HG02973 (cell line): ENCODE results near the gene ABCA7.

Source experiments
- ATAC-seq: cut with Tn5 transposase; IDR thresholded peaks from one replicate; pipeline ENCODE4 v1.9.1; 2021; ENCODE audit warnings: moderate library complexity; ENCODE audit not compliant: unreplicated experiment

Gene ABCA7

DNA sequence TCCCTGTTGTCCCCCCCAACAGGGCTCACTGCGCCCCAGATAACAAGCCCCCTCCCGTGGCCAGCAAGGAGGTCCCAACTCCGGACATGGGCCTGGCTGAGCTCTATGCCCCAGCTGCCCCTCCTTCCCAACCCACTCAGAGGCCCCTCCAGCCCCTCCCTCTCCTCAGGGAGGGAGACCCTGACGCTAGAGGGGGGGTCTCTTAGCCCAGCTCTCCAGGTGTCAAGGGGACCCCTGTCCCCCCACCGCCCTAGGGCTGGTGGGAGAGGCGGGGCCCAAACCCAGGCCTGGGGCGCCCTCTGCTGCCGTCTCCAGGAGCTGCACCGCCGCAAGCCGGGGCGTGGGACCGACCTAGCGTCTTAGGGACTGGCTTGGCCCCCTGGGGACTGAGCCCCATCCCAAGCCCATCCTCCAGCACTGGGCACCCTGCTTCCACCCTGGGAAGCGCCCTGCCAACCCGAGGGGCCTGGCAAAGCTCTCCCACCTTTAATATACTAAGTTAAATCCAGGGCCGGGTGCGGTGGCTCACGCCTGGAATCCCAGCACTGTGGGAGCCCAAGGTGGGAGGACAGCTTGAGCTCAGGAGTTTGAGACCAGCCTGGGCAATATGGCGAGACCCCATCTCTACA, 38.3 kb upstream of the ABCA7 start:
- ATAC-seq, result no peak

GRCh38 chr19:1002600-1002999, 37.3 kb upstream of the ABCA7 start:
- no peak for ATAC-seq

DNA sequence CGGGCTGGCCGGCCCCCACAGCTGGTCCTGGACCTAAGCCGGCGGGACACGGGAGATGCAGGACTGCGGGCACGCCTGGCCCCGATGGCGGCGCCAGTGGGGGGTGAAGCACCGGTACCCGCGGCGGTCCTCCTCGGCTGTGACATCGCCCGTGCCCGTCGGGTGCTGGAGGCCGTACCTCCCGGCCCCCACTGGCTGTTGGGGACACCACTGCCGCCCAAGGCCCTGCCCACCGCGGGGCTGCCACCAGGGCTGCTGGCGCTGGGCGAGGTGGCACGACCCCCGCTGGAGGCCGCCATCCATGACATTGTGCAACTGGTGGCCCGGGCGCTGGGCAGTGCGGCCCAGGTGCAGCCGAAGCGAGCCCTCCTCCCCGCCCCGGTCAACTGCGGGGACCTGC, 36.6 kb upstream of the ABCA7 start:
- no peak for ATAC-seq

DNA sequence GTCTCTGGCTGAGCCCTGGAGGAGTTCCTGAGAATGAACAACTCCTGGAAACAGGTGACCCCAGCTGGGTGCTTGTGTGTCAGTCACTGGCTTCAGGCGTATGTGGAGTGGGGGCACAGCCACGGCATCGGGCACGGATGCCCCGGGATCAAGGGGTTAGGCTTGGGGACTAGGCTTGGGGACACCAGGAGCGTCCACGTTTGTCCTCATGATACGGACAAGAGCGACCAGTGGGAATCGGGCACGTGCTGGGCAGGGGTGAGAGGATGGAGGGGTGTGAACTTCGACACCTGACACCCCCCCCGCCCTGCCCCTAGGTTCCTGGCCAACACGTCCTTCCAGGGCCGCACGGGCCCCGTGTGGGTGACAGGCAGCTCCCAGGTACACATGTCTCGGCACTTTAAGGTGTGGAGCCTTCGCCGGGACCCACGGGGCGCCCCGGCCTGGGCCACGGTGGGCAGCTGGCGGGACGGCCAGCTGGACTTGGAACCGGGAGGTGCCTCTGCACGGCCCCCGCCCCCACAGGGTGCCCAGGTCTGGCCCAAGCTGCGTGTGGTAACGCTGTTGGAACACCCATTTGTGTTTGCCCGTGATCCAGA, 35.6 kb upstream of the ABCA7 start:
- no peak for ATAC-seq

DNA sequence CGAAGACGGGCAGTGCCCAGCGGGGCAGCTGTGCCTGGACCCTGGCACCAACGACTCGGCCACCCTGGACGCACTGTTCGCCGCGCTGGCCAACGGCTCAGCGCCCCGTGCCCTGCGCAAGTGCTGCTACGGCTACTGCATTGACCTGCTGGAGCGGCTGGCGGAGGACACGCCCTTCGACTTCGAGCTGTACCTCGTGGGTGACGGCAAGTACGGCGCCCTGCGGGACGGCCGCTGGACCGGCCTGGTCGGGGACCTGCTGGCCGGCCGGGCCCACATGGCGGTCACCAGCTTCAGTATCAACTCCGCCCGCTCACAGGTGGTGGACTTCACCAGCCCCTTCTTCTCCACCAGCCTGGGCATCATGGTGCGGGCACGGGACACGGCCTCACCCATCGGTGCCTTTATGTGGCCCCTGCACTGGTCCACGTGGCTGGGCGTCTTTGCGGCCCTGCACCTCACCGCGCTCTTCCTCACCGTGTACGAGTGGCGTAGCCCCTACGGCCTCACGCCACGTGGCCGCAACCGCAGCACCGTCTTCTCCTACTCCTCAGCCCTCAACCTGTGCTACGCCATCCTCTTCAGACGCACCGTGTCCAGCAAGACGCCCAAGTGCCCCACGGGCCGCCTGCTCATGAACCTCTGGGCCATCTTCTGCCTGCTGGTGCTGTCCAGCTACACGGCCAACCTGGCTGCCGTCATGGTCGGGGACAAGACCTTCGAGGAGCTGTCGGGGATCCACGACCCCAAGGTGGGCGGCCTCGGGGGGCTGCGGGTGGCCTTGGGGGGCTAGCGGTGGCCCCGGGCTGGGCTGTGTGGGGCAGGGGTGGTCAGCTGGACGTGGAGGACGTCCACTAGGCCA, 34.9 kb upstream of the ABCA7 start:
- no peak for ATAC-seq

GRCh38 chr19:1006711-1007398, 33.1 kb upstream of the ABCA7 start:
- ATAC-seq, result no peak

- ATAC-seq, result no peak
These were observed 32.3 kb upstream of the ABCA7 start for GRCh38 chr19:1007399-1008251.

- no peak for ATAC-seq
These were observed 31.5 kb upstream of the ABCA7 start for GRCh38 chr19:1008268-1009040.

- no peak for ATAC-seq
These were observed 30.6 kb upstream of the ABCA7 start for GRCh38 chr19:1009041-1009980.

- ATAC-seq, result no peak
These were observed 29.8 kb upstream of the ABCA7 start for GRCh38 chr19:1009981-1010538.

- no peak for ATAC-seq
These were observed 29.1 kb upstream of the ABCA7 start for GRCh38 chr19:1010586-1011510.

DNA sequence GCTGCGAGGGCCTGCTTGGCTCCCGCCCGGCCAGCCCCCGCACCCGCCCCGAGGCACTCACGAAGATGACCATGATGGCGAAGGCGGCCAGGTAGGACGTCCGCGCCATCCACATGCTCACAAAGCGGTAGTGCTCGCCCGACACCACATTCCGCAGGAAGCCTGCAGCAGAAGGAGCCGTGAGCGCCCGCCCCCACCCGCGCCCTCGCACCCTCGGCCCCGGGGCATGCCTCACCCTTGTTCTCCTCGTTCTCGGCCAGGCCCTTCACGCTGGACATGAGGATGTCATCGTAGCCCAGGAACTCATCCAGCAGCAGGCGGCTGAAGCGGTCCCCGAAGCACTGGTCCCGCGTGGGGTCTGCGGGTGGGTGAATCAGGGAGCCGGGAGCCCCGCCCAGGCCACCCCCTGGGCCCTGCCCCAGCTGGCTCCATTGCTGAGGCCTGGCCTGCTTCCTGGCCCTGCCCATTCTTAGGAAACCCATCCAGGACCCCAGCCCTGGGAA, 28.0 kb upstream of the ABCA7 start:
- no peak for ATAC-seq

GRCh38 chr19:1012334-1012733, 27.6 kb upstream of the ABCA7 start:
- ATAC-seq, result no peak

GRCh38 chr19:1013218-1013617, 26.7 kb upstream of the ABCA7 start:
- ATAC-seq, result no peak

- ATAC-seq, result no peak
These were observed 25.5 kb upstream of the ABCA7 start for GRCh38 chr19:1014161-1015060.
